Stimulated activated CD4-positive, alpha-beta T cell treated with anti-CD3 and anti-CD28 coated beads, Interleukin-15, amount 100 ng/mL, for 48 hours (primary cell): ENCODE results near the gene HECW1.
"Not testable (repeated sequence)": the region's sequence is repeated elsewhere in the genome, so short reads cannot be mapped to it uniquely, and the experiment has no call there.

Experiments
- DNase-seq, 2 donors: peaks; one replicate each; pipeline ENCODE4 v3.0.0-alpha.2; 2020; ENCODE audit warnings: low read depth in 2 of 2

HECW1 gene

GRCh38 chr7:43208242-43208641, 95.8 kb downstream of the HECW1 start:
- DNase-seq, result no peak

GRCh38 chr7:43210539-43210938, 98.1 kb downstream of the HECW1 start:
- not testable (repeated sequence) for DNase-seq

- no peak for DNase-seq
Measured at GRCh38 chr7:43211286-43211685, 98.8 kb downstream of the HECW1 start.

- DNase-seq, result no peak
Measured at GRCh38 chr7:43211693-43212092, 99.2 kb downstream of the HECW1 start.

- no peak for DNase-seq
Measured at GRCh38 chr7:43212921-43213320, 100.5 kb downstream of the HECW1 start.

- no peak for DNase-seq
Measured at GRCh38 chr7:43215061-43215460, 102.6 kb downstream of the HECW1 start.

GRCh38 chr7:43217055-43217454, 104.6 kb downstream of the HECW1 start:
- DNase-seq, result no peak

- DNase-seq, result not testable (repeated sequence)
Measured at GRCh38 chr7:43218901-43219300, 106.5 kb downstream of the HECW1 start.

- DNase-seq, result no peak
Measured at GRCh38 chr7:43220250-43220649, 107.8 kb downstream of the HECW1 start.

- DNase-seq, result no peak
Measured at GRCh38 chr7:43220742-43221141, 108.3 kb downstream of the HECW1 start.

GRCh38 chr7:43229801-43230200, 117.4 kb downstream of the HECW1 start:
- DNase-seq, result no peak

- no peak for DNase-seq
Measured at GRCh38 chr7:43232366-43232765, 119.9 kb downstream of the HECW1 start.

GRCh38 chr7:43234073-43234472, 121.6 kb downstream of the HECW1 start:
- DNase-seq, result no peak

GRCh38 chr7:43234968-43235367, 122.5 kb downstream of the HECW1 start:
- no peak for DNase-seq

- DNase-seq, result no peak
Measured at GRCh38 chr7:43240565-43240964, 128.1 kb downstream of the HECW1 start.

GRCh38 chr7:43242628-43243255, 130.3 kb downstream of the HECW1 start:
- no peak for DNase-seq

- no peak for DNase-seq
Measured at GRCh38 chr7:43244232-43244631, 131.8 kb downstream of the HECW1 start.

GRCh38 chr7:43244784-43245183, 132.3 kb downstream of the HECW1 start:
- no peak for DNase-seq

GRCh38 chr7:43247757-43248156, 135.3 kb downstream of the HECW1 start:
- no peak for DNase-seq

- no peak for DNase-seq
Measured at GRCh38 chr7:43248553-43248952, 136.1 kb downstream of the HECW1 start.

- no peak for DNase-seq
Measured at GRCh38 chr7:43248961-43249822, 136.7 kb downstream of the HECW1 start.

- DNase-seq, result no peak
Measured at GRCh38 chr7:43249823-43250145, 137.3 kb downstream of the HECW1 start.
